MCF 10A (cell line): ENCODE results near the gene ARPC5. TPM values are rescaled to one million over a fixed set of nuclear protein-coding genes. Genes with fewer than 3 reads are reported as not detected.
A peak's percentile ranks its signal among the peaks of the same experiment; 100 is the strongest.

Experiments used
- BruUV-seq: library from RNA; stranded (reverse); fragments of 400-500 nt; replicated peaks from 2 replicates; lab custom pipeline; 2021; lab: Mats Ljungman, UMichigan
- CTCF ChIA-PET: fragments of 300-600 bp; sonication (Branson Sonifier 250); formaldehyde crosslinking; extraction: SDS; loops from one replicate; lab custom pipeline; 2021; ENCODE audit warnings: antibody characterized with exemption, inconsistent platforms; lab: Yijun Ruan, JAX
- POLR2A ChIA-PET: fragments of 300-600, 350-650 bp; sonication (Branson Sonifier 250); formaldehyde crosslinking; extraction: SDS; loops from one replicate; lab custom pipeline; 2020; ENCODE audit warnings: antibody characterized with exemption, inconsistent platforms; lab: Yijun Ruan, JAX
- DNase-seq: peaks from one replicate; pipeline ENCODE4 v3.0.0-alpha.2; 2018; ENCODE audit not compliant: unreplicated experiment
- H3K27ac Mint-ChIP-seq: one replicate; pipeline ENCODE4 v1.8.0; 2022; ENCODE audit warnings: mild to moderate bottlenecking, low read depth, mixed read lengths; ENCODE audit not compliant: unreplicated experiment
- H3K27me3 Mint-ChIP-seq: one replicate; pipeline ENCODE4 v1.8.0; 2022; ENCODE audit warnings: mixed read lengths; ENCODE audit not compliant: insufficient read depth, unreplicated experiment
- H3K36me3 Mint-ChIP-seq: one replicate; pipeline ENCODE4 v1.8.0; 2022; ENCODE audit warnings: mild to moderate bottlenecking, moderate library complexity, mixed read lengths; ENCODE audit not compliant: insufficient read depth, unreplicated experiment
- H3K4me1 Mint-ChIP-seq: one replicate; pipeline ENCODE4 v1.8.0; 2022; ENCODE audit warnings: mixed read lengths; ENCODE audit not compliant: insufficient read depth, unreplicated experiment
- H3K4me3 Mint-ChIP-seq: one replicate; pipeline ENCODE4 v1.8.0; 2022; ENCODE audit warnings: mild to moderate bottlenecking, moderate library complexity, mixed read lengths; ENCODE audit not compliant: unreplicated experiment
- H3K9me3 Mint-ChIP-seq: one replicate; pipeline ENCODE4 v1.8.0; 2022; ENCODE audit warnings: mixed read lengths; ENCODE audit not compliant: unreplicated experiment
- CTCF ChIP-seq: fragments of 200-600 bp; IDR thresholded peaks from one replicate; pipeline ENCODE4 v1.8.0; 2022; ENCODE audit warnings: antibody characterized with exemption, mild to moderate bottlenecking; ENCODE audit not compliant: unreplicated experiment
- intact Hi-C: fragments of 100-400 bp; cut with micrococcal nuclease; formaldehyde crosslinking; loops from 2 replicates; pipeline ENCODE4 v1.14.1; 2022
- total RNA-seq: library from RNA; stranded (reverse); gene quantifications from 2 replicates; pipeline ENCODE4 v1.2.3, GENCODE V29; 2022

ARPC5 gene
- total RNA-seq, 1 experiment from 2014 or later = 195 TPM

- no TSS peak for BruUV-seq
- H3K4me1 Mint-ChIP-seq = peaks cover 34% of the 10 kb centered on the region
- no peak overlapping the region for H3K4me3 Mint-ChIP-seq
- H3K27me3 Mint-ChIP-seq = no peaks in the 10 kb centered on the region
- TF ChIP-seq CTCF = no peak
- peak overlapping the region; percentile 99 for H3K27ac Mint-ChIP-seq
- intact Hi-C loops = loop anchor here (1.0 to 2.0 kb wide), 6 partner anchors 13 to 306 kb away; no protein-coding TSS in a partner anchor
- CTCF ChIA-PET = interaction anchor here (0.5 to 4.5 kb wide), 33 partner anchors 9 to 1333 kb away, joined by 3 to 33 read pairs (median 4); partner anchors contain the start of gene NCF2
- POLR2A ChIA-PET = interaction anchor here (0.6 to 4.0 kb wide), 20 partner anchors 8 to 1144 kb away, joined by 3 to 25 read pairs (median 4); partner anchors contain the start of genes EDEM3 and SMG7
- H3K36me3 Mint-ChIP-seq = no peaks in the 10 kb centered on the region
- H3K9me3 Mint-ChIP-seq = no peaks in the 10 kb centered on the region
- DNase-seq = peak; percentile 43
Observed at GRCh38 chr1:183609759-183610452, 25.7 kb downstream of the ARPC5 start.

- no TSS peak for BruUV-seq
- Mint-ChIP-seq H3K27ac (peak overlapping the region; percentile 99), H3K4me1 (peaks cover 31% of the 10 kb centered on the region), H3K4me3 (peak overlapping the region; percentile 38), H3K36me3 (no peaks in the 10 kb centered on the region), H3K27me3 (no peaks in the 10 kb centered on the region), H3K9me3 (no peaks in the 10 kb centered on the region)
- ChIA-PET POLR2A (interaction anchor here (0.6 to 4.0 kb wide), 19 partner anchors 9 to 1145 kb away, joined by 3 to 25 read pairs (median 3); partner anchors contain the start of genes EDEM3 and SMG7), CTCF (interaction anchor here (0.5 to 4.5 kb wide), 32 partner anchors 8 to 1333 kb away, joined by 3 to 33 read pairs (median 4); partner anchors contain the start of gene NCF2)
- DNase-seq = peak; percentile 87
- TF ChIP-seq CTCF = peak; percentile 69
- intact Hi-C loops = loop anchor here (1.0 to 2.0 kb wide), 6 partner anchors 14 to 307 kb away; no protein-coding TSS in a partner anchor
Observed at GRCh38 chr1:183609313-183609712, 26.3 kb downstream of the ARPC5 start.

- Mint-ChIP-seq H3K9me3 (no peaks in the 10 kb centered on the region), H3K27me3 (no peaks in the 10 kb centered on the region), H3K4me3 (no peak overlapping the region), H3K36me3 (no peaks in the 10 kb centered on the region), H3K27ac (peak overlapping the region; percentile 99), H3K4me1 (peaks cover 38% of the 10 kb centered on the region)
- no peak for TF ChIP-seq CTCF
- ChIA-PET CTCF (interaction anchor here (1.2 to 4.5 kb wide), 11 partner anchors 9 to 308 kb away, joined by 3 to 33 read pairs (median 7); no protein-coding TSS in a partner anchor), POLR2A (interaction anchor here (1.0 to 1.7 kb wide), 4 partner anchors 9 to 27 kb away, joined by 3 to 5 read pairs (median 3); no protein-coding TSS in a partner anchor)
- DNase-seq = no peak
- no TSS peak for BruUV-seq
- intact Hi-C loops = no loop called here
Observed at GRCh38 chr1:183607322-183607980, 28.1 kb downstream of the ARPC5 start.
